ENCODE measurements around the gene GAN.

DNA sequence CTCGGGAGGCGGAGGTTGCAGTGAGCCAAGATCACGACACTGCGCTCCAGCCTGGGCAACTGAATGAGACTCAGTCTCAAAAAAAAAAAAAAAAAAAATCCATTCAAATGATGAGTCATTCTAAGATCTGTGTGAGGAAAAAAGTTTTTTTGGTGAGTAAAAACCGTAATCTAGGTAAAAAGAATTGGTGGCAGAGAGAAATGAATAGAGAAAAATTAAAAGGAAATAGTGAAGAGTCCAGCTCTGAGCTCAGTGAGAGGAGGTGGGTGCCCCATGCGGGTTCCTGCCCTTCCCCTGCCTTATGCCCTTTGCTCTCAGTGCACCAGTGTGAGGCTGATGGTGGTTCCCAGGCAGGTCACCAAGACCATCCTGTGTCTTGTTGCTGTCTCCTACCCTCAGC, 20.9 kb downstream of the GAN start:
- TF ChIP-seq, protein P1, sequence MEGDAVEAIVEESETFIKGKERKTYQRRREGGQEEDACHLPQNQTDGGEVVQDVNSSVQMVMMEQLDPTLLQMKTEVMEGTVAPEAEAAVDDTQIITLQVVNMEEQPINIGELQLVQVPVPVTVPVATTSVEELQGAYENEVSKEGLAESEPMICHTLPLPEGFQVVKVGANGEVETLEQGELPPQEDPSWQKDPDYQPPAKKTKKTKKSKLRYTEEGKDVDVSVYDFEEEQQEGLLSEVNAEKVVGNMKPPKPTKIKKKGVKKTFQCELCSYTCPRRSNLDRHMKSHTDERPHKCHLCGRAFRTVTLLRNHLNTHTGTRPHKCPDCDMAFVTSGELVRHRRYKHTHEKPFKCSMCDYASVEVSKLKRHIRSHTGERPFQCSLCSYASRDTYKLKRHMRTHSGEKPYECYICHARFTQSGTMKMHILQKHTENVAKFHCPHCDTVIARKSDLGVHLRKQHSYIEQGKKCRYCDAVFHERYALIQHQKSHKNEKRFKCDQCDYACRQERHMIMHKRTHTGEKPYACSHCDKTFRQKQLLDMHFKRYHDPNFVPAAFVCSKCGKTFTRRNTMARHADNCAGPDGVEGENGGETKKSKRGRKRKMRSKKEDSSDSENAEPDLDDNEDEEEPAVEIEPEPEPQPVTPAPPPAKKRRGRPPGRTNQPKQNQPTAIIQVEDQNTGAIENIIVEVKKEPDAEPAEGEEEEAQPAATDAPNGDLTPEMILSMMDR (conservative IDR thresholded peaks at IDR 0.05 in 1 of 2, IDR thresholded peaks at IDR 0.05 in 1 of 2; ENCODE audit: low read depth in 1 of 2, low read length in 2 of 2), result no peak
- no peak for TF ChIP-seq EZH2 (IDR thresholded peaks at IDR 0.05; ENCODE audit: low read length, missing control alignments)

Measured in fibroblast of lung (primary cell).